Measurements from ENCODE around the gene TLE3. TPM values are rescaled to one million over a fixed set of nuclear protein-coding genes. Genes with fewer than 3 reads are reported as not detected.

TLE3 gene
- polyA plus RNA-seq, 2 of the 4 experiments (the other 2 are of a cell fraction), result 4.6 to 5.3 TPM

- no peak for FAIRE-seq
Measured at GRCh38 chr15:70048198-70048565, 49.5 kb downstream of the TLE3 start.

GRCh38 chr15:70047386-70048197 lies 50.1 kb downstream of the TLE3 start:
- 89% methylated on average over 17 of the region's 17 CpGs for WGBS (ENCODE audit: missing lambda C conversion rate)
- Histone ChIP-seq H3K4me1 (no peaks in the 10 kb centered on the region), H3K4me3 (no peak overlapping the region), H3K4me2 (no peak overlapping the region), H3K27ac (no peak overlapping the region), H3K9me3 (no peaks in the 10 kb centered on the region)
- DNase-seq (ENCODE audit: low read depth in 1 of 2, low spot score in 1 of 2) (no peak), FAIRE-seq (no peak), ATAC-seq (no peak)
- CTCF ChIA-PET, result interaction anchor here (0.6 to 1.2 kb wide), 3 partner anchors 18 to 37 kb away, joined by 3 read pairs; no protein-coding TSS in a partner anchor
- POLR2A ChIA-PET, result no interaction called here
- TF ChIP-seq EHF (CRISPR knock-in tag; IDR thresholded peaks at IDR 0.05) (no peak), BHLHE40 (IDR thresholded peaks at IDR 0.05; ENCODE audit: low read depth, low read length) (no peak), HOXA7 (CRISPR knock-in tag; IDR thresholded peaks at IDR 0.05) (no peak), E2F6 (IDR thresholded peaks at IDR 0.05; ENCODE audit: borderline replicate concordance, low read depth) (no peak), RCOR1 (IDR thresholded peaks at IDR 0.05; ENCODE audit: low read depth, low read length) (no peak), CEBPB (IDR thresholded peaks at IDR 0.05) (no peak), PBX3 (IDR thresholded peaks at IDR 0.05) (no peak), HEYL (CRISPR knock-in tag; IDR thresholded peaks at IDR 0.05) (no peak), NR3C1 (IDR thresholded peaks at IDR 0.05) (no peak), RFX5 (IDR thresholded peaks at IDR 0.05) (no peak), CHD2 (IDR thresholded peaks at IDR 0.05; ENCODE audit: low read length, partially characterized antibody) (no peak), EHMT2 (IDR thresholded peaks at IDR 0.05; ENCODE audit: low read depth) (no peak)
- TF ChIP-seq, protein P1, sequence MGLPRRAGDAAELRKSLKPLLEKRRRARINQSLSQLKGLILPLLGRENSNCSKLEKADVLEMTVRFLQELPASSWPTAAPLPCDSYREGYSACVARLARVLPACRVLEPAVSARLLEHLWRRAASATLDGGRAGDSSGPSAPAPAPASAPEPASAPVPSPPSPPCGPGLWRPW (IDR thresholded peaks at IDR 0.05), result no peak
- TF ChIP-seq, protein P2, sequence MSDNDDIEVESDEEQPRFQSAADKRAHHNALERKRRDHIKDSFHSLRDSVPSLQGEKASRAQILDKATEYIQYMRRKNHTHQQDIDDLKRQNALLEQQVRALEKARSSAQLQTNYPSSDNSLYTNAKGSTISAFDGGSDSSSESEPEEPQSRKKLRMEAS (IDR thresholded peaks at IDR 0.05), result no peak

More at GRCh38 chr15:70048198-70048565, 49.5 kb downstream of the TLE3 start:
- ATAC-seq (no peak), DNase-seq (ENCODE audit: low read depth in 1 of 2, low spot score in 1 of 2) (no peak)
- H3K9me3 ChIP-seq, result no peaks in the 10 kb centered on the region
- H3K27ac ChIP-seq, result no peak overlapping the region
- H3K4me2 ChIP-seq, result no peak overlapping the region
- no peak for TF ChIP-seq SMC3 (IDR thresholded peaks at IDR 0.05)
- no peak for TF ChIP-seq PBX3 (IDR thresholded peaks at IDR 0.05)
- TF ChIP-seq GATA3 (IDR thresholded peaks at IDR 0.05; ENCODE audit: borderline replicate concordance), result no peak
- no peak for TF ChIP-seq ZNF302 (CRISPR knock-in tag; IDR thresholded peaks at IDR 0.05)
- no peak for TF ChIP-seq NPAS2 (CRISPR knock-in tag; IDR thresholded peaks at IDR 0.05; ENCODE audit: borderline replicate concordance)
- no peak for TF ChIP-seq ZFP36 (IDR thresholded peaks at IDR 0.05; ENCODE audit: borderline replicate concordance, partially characterized antibody)
- no peak for TF ChIP-seq SREBF2 (IDR thresholded peaks at IDR 0.05)
- TF ChIP-seq EHF (CRISPR knock-in tag; IDR thresholded peaks at IDR 0.05), result no peak
- TF ChIP-seq NR3C1 (IDR thresholded peaks at IDR 0.05), result no peak
- TF ChIP-seq, protein P3, sequence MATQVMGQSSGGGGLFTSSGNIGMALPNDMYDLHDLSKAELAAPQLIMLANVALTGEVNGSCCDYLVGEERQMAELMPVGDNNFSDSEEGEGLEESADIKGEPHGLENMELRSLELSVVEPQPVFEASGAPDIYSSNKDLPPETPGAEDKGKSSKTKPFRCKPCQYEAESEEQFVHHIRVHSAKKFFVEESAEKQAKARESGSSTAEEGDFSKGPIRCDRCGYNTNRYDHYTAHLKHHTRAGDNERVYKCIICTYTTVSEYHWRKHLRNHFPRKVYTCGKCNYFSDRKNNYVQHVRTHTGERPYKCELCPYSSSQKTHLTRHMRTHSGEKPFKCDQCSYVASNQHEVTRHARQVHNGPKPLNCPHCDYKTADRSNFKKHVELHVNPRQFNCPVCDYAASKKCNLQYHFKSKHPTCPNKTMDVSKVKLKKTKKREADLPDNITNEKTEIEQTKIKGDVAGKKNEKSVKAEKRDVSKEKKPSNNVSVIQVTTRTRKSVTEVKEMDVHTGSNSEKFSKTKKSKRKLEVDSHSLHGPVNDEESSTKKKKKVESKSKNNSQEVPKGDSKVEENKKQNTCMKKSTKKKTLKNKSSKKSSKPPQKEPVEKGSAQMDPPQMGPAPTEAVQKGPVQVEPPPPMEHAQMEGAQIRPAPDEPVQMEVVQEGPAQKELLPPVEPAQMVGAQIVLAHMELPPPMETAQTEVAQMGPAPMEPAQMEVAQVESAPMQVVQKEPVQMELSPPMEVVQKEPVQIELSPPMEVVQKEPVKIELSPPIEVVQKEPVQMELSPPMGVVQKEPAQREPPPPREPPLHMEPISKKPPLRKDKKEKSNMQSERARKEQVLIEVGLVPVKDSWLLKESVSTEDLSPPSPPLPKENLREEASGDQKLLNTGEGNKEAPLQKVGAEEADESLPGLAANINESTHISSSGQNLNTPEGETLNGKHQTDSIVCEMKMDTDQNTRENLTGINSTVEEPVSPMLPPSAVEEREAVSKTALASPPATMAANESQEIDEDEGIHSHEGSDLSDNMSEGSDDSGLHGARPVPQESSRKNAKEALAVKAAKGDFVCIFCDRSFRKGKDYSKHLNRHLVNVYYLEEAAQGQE (IDR thresholded peaks at IDR 0.05), result no peak
- no peak for TF ChIP-seq RAD21 (conservative IDR thresholded peaks at IDR 0.05 in 1 of 2, IDR thresholded peaks at IDR 0.05 in 1 of 2)
- TF ChIP-seq CTCF (IDR thresholded peaks at IDR 0.05), result no peak
- TF ChIP-seq POLR2AphosphoS2 (conservative IDR thresholded peaks at IDR 0.05; ENCODE audit: low read length), result no peak
- TF ChIP-seq POLR2A (IDR thresholded peaks at IDR 0.05; ENCODE audit: low read length), result no peak
- no peak for TF ChIP-seq HDAC2 (IDR thresholded peaks at IDR 0.05)
- WGBS (ENCODE audit: missing lambda C conversion rate), result 93% methylated on average over 9 of the region's 9 CpGs
- no peaks in the 10 kb centered on the region for H3K4me1 ChIP-seq
- ChIA-PET CTCF (interaction anchor here (1.2 kb wide), 1 partner anchor 19 kb away, joined by 3 read pairs; no protein-coding TSS in a partner anchor), POLR2A (no interaction called here)
- H3K4me3 ChIP-seq, result no peak overlapping the region

Data from A549 (cell line).